ENCODE results near the gene RNF225. TPM values are rescaled to one million over a fixed set of nuclear protein-coding genes. Genes with fewer than 3 reads are reported as not detected.

The RNF225 gene
- total and polyA plus RNA-seq, 12 donors: not detected

DNA sequence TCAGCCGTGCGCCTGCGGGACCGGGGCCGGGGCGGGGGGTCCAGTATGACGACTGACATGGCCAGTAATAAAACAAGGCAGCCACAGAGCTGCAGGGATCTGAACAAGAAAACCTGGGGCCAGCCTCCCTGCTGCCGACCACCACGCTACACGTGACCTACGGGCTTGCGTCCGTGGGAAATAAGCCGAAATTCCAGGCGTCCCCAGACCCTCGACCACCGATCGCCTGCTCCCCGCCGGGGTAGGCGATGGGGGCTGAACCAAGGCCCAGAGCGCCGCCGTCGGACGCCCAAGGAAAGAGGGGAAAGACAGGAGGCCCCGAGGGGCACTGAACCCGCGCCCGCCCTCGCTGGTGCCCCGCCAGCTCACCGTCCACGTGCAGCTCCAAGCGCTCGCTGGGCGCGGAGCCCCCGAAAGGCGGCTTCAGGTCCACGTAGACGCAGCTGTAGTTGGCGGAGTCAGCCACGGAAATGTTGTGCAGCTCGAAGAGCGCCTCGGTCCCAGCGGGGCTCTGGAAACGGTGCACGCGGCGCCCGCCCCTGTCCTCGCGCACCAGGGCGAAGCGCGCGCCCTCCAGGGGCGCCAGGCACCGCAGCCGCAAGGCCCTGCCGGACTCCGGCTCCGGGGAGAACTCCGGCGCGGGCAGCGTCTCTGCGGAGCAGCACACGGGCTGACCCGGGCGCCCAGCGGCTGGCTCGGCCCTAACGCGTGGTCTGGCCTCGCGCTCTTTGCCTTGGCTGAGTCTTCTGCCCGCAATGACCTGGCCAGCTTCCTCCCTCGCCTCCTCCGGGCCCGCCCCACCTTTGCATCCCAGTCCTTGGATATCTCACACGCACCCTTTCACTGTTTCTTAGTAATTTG lies 45.2 kb upstream of the RNF225 start:
- intact Hi-C loops (cut with DNase I): no loop called here
- TF ChIP-seq, protein P1, sequence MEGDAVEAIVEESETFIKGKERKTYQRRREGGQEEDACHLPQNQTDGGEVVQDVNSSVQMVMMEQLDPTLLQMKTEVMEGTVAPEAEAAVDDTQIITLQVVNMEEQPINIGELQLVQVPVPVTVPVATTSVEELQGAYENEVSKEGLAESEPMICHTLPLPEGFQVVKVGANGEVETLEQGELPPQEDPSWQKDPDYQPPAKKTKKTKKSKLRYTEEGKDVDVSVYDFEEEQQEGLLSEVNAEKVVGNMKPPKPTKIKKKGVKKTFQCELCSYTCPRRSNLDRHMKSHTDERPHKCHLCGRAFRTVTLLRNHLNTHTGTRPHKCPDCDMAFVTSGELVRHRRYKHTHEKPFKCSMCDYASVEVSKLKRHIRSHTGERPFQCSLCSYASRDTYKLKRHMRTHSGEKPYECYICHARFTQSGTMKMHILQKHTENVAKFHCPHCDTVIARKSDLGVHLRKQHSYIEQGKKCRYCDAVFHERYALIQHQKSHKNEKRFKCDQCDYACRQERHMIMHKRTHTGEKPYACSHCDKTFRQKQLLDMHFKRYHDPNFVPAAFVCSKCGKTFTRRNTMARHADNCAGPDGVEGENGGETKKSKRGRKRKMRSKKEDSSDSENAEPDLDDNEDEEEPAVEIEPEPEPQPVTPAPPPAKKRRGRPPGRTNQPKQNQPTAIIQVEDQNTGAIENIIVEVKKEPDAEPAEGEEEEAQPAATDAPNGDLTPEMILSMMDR (IDR thresholded peaks at IDR 0.05): no peak
- TF ChIP-seq POLR2A (IDR thresholded peaks at IDR 0.05): no peak
- Histone ChIP-seq H3K36me3 (replicated peaks in 1 of 2) (no peaks in the 10 kb centered on the region), H3K27me3 (peaks cover 18% of the 10 kb centered on the region), H3K9me3 (replicated peaks in 1 of 3) (no peaks in the 10 kb centered on the region), H3K4me3 (no peak overlapping the region), H3K4me1 (replicated peaks in 1 of 2) (peaks cover 9 to 14% of the 10 kb centered on the region in 2 donors), H3K27ac (no peak overlapping the region)
- WGBS, 4 donors: 21 to 41% (median 26%) methylated on average over 28 to 84 of the region's 84 CpGs
- no peak for DNase-seq

DNA sequence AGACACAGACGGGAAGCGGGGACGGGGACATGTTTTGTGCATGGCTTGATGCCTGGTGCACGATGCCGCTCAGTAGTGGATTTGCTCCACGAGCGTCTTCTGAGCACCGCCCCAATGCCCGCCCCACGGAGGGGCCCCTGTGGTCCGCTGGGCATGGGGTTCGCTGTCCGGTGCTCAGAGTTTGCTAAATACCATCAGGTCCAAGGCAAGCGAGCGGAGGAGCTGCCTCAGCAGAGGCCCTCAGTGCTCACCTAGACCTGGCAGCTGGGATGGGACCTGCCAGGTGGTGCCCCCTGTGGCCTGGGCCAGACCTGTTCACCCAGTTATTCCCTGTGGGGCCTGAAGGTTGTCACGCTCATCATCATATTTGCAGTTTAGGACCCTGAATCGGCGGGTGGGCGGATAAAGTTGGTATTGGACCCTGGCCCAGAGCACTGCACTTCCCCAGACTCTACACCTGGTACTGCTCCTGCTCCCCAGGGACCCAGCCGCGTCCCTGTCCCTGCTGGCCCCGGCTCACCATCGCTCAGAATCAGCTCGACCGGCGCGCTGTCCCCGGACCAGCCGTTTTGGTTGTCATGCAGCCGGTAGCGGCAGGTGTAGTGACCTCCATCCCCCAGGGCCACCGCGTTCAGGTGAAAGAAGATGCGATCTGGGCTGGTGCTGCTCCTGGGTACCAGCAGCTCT lies 44.4 kb upstream of the RNF225 start:
- peaks cover 9 to 14% of the 10 kb centered on the region in 2 donors for H3K4me1 ChIP-seq (replicated peaks in 1 of 2)
- H3K4me3 ChIP-seq: no peak overlapping the region
- no peaks in the 10 kb centered on the region for H3K9me3 ChIP-seq (replicated peaks in 1 of 3)
- 56 to 72% (median 61%) methylated on average over 9 to 34 of the region's 34 CpGs for WGBS, 4 donors
- peaks cover 24% of the 10 kb centered on the region for H3K27me3 ChIP-seq
- no peak overlapping the region for H3K27ac ChIP-seq
- intact Hi-C loops (cut with DNase I): no loop called here
- no peak for DNase-seq
- TF ChIP-seq, protein P1 (IDR thresholded peaks at IDR 0.05): no peak
- no peak for TF ChIP-seq POLR2A (IDR thresholded peaks at IDR 0.05)
- H3K36me3 ChIP-seq (replicated peaks in 1 of 2): no peaks in the 10 kb centered on the region

DNA sequence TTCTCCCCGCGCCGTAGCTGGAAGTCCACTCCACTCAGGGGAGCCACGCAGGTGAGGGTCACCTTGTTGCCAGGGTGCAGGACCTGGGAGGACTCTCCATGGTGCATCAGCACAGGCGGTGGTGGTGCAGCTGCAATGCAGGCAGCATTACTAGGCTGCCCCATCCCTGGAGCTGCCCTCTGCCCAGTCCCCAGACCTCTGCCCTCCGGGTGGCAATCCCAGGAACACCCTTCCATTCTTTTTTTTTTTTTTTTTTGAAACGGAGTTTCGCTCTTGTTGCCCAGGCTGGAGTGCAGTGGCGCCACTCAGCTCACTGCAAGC lies 43.9 kb upstream of the RNF225 start:
- intact Hi-C loops (cut with DNase I): no loop called here
- TF ChIP-seq, protein P1 (IDR thresholded peaks at IDR 0.05): no peak
- no peak for TF ChIP-seq POLR2A (IDR thresholded peaks at IDR 0.05)
- no peak overlapping the region for H3K4me3 ChIP-seq
- peaks cover 29% of the 10 kb centered on the region for H3K27me3 ChIP-seq
- 86 to 90% (median 89%) methylated on average over 8 to 9 of the region's 9 CpGs for WGBS, 4 donors
- no peaks in the 10 kb centered on the region for H3K9me3 ChIP-seq (replicated peaks in 1 of 3)
- H3K36me3 ChIP-seq (replicated peaks in 1 of 2): no peaks in the 10 kb centered on the region
- DNase-seq: no peak
- no peak overlapping the region for H3K27ac ChIP-seq
- peaks cover 9 to 17% of the 10 kb centered on the region in 2 donors for H3K4me1 ChIP-seq (replicated peaks in 1 of 2)

DNA sequence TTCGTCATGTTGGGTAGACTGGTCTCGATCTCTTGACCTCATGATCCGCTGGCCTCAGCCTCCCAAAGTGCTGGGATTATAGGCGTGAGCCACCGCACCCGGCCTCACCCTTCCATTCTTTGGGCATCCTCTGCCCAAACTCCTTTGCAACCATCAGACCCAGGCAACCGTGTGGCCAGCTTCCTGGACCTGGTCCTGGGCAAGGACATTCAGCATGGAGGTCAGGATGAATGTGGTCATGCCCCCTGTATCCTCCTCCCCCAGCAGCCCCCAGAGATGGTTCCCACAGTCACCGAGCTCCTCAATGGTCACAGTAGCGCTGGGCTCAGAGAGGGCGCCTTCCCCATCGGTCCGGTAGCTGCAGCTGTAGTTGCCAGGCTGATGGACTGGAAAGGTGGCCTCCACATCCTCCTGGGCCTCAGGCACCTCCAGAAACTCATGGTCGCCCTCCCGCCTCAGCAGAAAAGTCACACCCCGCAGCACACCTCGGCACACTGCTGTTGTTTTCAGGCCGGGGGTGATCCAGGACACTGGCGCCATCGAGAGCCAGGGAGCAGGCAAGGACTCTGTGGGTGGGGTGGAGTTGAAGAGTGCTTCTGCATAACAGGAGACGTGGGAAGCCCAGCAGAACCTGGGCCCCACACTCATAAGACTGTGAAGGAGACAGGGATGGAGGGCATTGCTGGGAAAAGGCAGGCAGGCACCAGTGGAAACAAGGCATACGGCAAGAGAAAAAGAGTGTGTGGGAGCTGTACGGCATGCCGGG lies 43.3 kb upstream of the RNF225 start:
- H3K9me3 ChIP-seq (replicated peaks in 1 of 3): no peaks in the 10 kb centered on the region
- H3K4me1 ChIP-seq (replicated peaks in 1 of 2): peaks cover 9 to 23% of the 10 kb centered on the region in 2 donors
- H3K27me3 ChIP-seq: peaks cover 36% of the 10 kb centered on the region
- H3K4me3 ChIP-seq: no peak overlapping the region
- TF ChIP-seq, protein P1 (IDR thresholded peaks at IDR 0.05): no peak
- intact Hi-C loops (cut with DNase I): no loop called here
- no peak for DNase-seq
- no peaks in the 10 kb centered on the region for H3K36me3 ChIP-seq (replicated peaks in 1 of 2)
- 76 to 81% (median 79%) methylated on average over 19 to 23 of the region's 23 CpGs for WGBS, 4 donors
- no peak overlapping the region for H3K27ac ChIP-seq
